DMS114 treated with DMSO at 0.1 percent for 48 hours (cell line): ENCODE measurements around the gene ATP5MK.
A peak's percentile ranks its signal among the peaks of the same experiment; 100 is the strongest.
"Not testable (repeated sequence)": the region's sequence is repeated elsewhere in the genome, so short reads cannot be mapped to it uniquely, and the experiment has no call there.

Experiments used
- DNase-seq: peaks from one replicate; lab custom pipeline; 2025; ENCODE audit not compliant: unreplicated experiment; lab: John Stamatoyannopoulos, UW

Gene ATP5MK

GRCh38 chr10:103397191-103397825 lies 1.0 kb upstream of the ATP5MK start:
- DNase-seq: no peak

DNA sequence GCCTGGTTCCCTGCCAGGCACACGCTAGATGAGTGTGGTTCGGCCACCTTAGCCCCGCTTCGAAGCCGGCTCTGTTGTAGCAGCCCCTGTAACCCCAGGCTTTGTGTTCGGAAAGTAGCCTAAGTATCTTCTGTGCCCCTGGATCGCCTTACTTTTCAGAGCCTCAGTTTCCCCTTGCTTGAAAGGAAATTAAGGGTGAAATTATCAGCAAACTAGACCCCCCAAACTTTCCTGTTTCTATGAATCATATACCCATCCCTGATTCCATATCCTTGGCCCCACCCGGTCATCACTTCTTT lies 463 bp upstream of the ATP5MK start:
- no peak for DNase-seq

DNA sequence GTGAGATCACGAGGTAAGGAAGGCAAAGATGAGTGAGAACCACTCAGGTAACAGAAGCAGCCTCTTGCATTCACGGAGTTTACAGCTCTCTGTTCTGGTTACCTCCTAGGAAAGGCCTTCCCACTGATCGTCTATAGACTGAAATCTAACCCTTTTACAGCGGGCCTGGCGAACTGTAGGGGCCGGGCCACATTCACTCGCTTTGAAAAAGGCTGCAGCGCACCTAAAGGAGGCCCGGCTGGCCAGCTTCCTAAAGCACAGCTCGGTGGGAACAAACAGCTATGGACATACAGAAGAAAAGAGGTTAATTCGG lies 565 bp downstream of the ATP5MK start:
- DNase-seq: no peak

DNA sequence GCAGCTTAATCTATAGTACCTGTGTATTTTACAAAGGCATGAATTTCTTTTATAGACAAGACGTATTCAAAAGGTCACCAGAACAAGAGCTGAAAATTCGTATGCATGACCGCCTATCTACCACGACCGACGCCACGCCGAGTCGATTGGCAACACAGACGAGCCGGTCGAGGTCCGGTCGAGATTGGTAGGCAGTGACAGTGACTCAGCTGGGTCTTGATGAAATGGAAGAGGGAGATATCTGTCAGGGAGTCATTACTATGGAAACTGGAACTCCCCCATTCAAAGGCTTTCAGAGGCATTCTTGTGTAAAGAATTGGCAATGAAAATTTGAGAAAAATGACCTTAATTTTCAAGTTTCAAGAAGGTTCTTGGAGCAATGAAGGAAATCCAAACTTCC lies 2.1 kb downstream of the ATP5MK start:
- no peak for DNase-seq

DNA sequence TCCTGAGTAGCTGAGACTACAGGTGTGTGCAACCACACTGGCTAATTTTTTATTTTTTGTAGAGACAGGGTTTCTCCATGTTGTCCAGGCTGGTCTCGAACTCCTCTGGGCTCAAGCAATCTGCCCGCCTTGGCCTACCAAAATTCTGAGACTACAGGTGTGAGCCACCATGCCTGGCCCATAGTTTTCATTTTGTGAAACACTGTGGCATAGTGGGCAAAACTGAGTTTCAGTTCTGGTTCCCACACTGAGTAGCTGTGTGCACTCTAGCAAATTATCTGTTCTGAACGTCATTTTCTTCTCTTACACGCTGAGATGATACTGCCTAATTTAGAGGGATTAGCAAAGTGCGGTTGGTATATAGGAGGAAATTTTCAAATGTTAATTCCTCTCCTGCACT lies 13.5 kb downstream of the ATP5MK start:
- DNase-seq: no peak

DNA sequence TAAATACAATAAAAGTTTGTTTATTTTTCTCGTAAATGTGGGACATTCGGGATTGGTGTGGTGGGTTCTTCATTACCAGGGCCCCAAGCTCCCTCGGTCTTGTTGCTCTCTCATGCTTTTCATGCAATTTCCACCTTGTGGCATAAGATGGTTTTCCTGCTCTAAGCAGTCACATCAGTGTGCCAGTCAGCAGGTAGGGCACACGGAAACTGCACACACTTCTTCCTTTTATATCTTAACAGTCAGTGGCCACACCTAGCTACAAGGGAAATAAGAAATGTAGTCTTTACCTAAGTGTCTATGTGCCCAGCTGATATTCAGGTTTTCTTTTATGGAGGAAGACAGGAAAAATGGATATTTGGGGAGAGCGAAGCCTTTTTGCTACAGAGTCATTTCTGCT lies 22.0 kb downstream of the ATP5MK start:
- no peak for DNase-seq

- no peak for DNase-seq
Observed at GRCh38 chr10:103373544-103373943, 22.7 kb downstream of the ATP5MK start.

DNA sequence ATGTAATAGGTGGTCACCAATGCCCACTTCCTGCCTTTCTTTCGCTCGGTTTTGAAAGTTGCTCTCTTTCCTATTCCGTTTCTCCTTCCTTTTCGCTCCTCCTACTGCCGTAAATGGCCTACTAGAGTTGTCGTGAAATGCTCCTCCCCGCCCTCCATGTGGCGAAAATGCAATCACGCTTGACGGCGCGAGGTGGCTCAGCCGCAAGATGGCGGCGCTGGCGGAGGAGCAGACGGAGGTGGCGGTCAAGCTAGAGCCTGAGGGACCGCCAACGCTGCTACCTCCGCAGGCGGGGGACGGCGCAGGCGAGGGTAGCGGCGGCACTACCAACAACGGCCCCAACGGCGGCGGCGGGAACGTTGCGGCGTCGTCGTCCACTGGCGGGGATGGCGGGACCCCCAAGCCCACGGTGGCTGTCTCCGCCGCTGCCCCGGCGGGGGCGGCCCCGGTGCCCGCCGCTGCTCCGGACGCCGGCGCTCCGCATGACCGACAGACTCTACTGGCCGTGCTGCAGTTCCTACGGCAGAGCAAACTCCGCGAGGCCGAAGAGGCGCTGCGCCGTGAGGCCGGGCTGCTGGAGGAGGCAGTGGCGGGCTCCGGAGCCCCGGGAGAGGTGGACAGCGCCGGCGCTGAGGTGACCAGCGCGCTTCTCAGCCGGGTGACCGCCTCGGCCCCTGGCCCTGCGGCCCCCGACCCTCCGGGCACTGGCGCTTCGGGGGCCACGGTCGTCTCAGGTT lies 28.3 kb downstream of the ATP5MK start, which contains the start of gene TAF5:
Gene TAF5, plus strand, starts transcription at position 195 of the 737 bp plus-strand sequence. Its CDS starts 14 bp downstream, at position 209.
- peak; percentile 99 for DNase-seq

DNA sequence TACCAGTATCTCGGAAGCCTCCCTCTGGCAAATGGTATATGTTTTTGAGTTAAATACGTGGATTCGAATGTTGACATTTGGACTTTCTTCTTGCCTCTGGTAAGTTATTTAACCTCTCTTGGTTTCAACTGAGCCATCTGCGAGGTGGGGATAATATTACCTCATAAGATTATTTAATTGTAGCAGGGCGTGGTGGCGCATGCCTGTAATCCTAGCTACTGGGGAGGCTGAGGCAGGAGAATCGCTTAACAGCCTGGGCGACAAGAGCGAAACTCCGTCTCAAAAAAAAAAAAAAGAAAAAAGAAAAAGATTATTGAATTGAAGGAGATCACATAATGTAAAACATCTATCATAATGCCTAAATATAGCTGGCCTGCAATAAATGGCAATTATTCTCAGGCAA lies 28.9 kb downstream of the ATP5MK start:
- no peak for DNase-seq

DNA sequence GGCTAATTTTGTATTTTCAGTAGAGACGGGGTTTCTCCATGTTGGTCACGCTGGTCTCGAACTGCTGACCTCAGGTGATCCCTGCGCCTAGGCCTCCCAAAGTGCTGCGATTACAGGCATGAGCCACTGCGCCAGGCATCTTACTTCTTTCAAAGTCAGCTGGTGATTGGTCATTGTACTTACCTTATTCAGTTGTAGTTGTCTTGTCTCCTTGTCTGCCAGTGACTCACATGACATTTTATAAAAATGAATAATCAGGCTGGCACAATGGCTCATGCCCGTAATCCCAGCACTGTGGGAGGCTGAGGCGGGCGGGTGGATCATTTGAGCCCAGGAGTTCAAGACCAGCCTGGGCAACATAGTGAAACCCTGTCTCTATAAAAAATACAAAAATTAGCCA lies 35.5 kb downstream of the ATP5MK start:
- not testable (repeated sequence) for DNase-seq

DNA sequence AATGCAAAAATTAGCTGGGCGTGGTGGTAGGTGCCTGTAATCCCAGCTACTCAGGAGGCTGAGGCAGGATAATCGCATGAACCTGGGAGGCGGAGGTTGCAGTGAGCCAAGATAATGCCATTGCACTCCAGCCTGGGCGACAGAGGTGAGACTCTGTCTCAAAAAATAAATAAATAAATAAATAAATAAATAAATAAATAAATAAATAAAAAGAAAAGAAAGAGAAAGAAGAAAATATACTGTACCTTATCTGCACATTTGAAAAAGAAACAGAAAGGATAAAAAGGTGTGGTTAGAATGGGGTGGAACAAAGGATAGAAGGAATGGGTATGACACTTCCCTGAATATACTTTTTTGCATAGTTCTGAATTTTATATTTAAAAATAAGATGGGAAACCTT lies 36.8 kb downstream of the ATP5MK start:
- DNase-seq: not testable (repeated sequence)

DNA sequence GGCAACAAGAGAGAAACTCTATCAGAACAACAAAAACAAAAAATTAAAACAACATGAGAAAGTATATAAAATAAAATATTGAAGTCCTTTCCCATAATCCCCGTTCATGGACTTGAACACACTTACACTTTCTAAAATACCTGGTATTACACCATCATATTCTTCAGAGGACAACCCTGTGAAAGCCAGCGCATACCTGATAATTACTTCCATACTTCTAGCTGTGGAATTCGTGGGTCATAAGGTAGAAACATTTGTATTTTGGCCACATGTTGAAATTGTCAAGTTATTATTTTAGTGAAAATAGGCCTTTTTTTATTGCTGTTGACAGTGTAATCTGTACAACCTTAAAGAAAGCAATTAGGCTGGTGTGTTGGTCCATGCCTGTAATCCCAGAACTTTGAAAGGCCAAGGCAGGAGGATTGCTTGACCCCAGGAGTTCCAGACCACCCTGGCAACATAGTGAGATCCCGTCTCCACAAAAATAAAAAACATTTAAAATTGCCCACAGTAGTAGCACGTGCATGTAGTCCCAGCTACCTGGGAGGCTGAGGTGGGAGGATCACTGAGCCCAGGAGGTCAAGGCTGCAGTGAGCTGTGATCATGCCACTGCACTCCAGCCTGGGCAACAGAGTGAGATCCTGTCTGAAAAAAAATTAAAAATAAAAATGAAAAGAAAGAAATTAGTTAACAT lies 40.2 kb downstream of the ATP5MK start:
- no peak for DNase-seq

DNA sequence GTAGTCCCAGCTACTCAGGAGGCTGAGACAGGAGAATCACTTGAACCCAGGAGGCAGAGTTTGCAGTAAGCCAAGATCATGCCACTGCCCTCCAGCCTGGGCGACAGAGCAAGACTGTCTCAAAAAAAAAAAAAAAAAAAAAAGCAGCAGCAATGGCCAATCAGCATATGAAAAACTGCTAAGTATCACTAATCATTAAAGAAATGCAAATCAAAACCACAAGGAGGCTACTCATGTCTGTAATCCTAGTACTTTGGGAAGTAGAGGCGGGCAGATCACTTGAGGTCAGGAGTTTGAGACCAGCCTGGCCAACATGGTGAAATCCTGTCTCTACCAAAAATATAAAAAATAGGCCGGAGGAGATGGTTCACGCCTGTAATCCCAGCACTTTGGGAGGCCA lies 41.7 kb downstream of the ATP5MK start:
- DNase-seq: not testable (repeated sequence)

GRCh38 chr10:103353281-103353680 lies 43.0 kb downstream of the ATP5MK start:
- DNase-seq: peak; percentile 29

DNA sequence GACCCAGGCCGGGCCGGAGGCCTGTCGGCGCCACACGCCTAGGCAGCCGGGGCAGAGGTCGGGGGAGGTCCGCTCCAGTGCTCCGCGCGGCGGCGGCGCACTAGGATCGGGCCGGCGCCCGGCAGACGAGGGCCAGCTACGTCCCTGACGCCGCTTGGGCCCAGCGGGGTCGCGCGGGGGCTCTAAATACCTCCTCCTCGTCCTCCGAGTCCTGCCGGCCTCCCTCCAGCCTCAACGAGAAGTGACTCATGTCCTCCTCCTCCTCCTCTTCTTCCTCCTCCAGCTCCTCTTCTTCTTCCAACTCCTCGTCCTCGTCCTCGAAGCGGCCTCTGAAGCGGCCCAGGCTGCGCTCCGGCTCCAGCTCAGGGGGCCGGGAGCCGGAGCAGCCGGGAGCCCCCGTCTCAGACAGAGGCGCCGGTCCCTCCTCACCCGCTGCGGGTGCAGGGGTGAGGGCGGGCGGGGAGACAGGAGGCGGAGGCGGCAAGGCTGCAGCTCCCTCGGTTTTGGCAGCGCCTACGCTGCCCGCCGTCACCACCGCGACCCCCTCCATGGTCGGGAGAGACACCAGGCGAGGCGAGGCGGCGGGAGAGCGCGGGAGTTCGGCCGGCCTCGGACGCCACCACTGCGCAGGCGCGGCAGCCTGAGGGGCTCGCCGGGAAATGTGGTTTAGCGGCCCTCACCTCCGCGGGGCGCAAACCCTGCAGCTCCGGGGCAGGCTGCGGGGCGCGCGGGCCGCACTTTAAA lies 45.6 kb downstream of the ATP5MK start, which contains the start of gene PCGF6:
Gene PCGF6, minus strand, starts transcription at position 624 of the 744 bp plus-strand sequence. Its CDS starts 74 bp downstream, at position 550.
- DNase-seq: peak; percentile 81

DNA sequence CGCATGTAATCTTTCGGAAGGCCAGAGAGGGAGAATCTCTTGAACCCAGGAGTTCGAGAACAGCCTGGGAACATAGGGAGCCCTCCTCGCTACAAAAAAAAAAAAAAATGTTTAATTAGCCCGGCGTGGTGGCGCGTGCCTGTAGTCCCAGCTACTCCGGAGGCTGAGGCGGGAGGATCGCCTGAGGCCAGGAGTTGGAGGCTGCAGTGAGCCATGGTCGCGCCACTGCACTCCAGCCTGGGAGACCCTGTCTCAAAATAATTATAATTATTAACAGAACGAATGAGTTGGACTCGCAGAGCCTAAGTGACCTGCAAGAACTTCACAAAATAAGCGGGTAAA lies 46.1 kb downstream of the ATP5MK start:
- no peak for DNase-seq
